Stimulated activated CD8-positive, alpha-beta memory T cell treated with anti-CD3 and anti-CD28 coated beads, Interleukin-2, amount 100 ng/mL, for 1 hour (primary cell): ENCODE results near the gene DSCAM.

Source experiments
- DNase-seq, 2 donors: peaks; one replicate each; pipeline ENCODE4 v3.0.0-alpha.2; 2020; ENCODE audit warnings: low read depth in 2 of 2

DSCAM gene

GRCh38 chr21:40002978-40003377 lies 844.0 kb downstream of the DSCAM start:
- DNase-seq = no peak

GRCh38 chr21:39984286-39984991 lies 862.5 kb downstream of the DSCAM start:
- no peak for DNase-seq

DNA sequence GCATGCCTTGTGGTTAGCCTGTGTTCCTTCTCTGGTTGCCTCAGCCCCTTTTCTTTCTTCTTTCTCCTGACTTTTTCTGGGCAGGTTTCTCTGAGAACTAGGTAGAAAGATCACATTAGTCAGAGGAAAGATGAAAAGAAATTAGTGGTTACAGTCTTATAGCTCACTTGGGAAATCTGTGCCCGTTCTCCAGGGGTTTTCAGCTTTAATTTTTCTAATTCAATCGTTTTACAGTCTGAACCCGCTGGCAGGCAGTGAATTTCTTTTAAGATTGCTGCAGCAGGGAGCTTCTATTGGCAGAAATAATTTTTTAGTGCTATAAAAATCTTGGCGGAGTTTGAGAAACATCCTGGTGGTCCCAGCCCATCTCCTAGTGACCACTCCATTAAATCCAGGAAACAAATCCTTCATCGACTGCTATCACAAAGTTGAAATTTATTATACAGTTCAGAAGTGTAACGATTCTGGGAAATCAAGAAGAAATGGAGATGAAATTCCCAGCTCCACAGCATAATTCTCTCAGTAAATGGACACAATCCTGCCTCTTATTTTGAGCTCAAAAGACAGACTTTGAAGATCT lies 866.6 kb downstream of the DSCAM start:
- DNase-seq = no peak

DNA sequence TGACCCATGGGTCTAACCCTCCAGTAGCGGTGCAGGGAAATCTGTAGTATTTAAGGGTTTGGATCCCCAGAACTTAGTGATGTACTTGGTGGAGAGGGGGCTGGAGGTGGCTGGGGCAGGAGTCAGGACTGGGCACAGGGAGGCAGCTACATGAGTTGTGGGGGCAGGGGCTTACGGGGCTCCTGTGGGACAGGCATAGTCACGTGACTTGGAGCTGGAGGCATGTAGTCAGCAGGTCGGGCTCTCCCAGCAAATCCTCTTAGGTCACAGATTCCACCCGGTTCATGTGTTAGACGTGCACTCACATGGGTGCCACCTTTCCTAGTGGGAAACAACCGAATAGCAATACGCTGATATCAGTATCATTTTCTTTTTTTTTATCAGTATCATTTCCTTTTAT lies 867.6 kb downstream of the DSCAM start:
- no peak for DNase-seq

DNA sequence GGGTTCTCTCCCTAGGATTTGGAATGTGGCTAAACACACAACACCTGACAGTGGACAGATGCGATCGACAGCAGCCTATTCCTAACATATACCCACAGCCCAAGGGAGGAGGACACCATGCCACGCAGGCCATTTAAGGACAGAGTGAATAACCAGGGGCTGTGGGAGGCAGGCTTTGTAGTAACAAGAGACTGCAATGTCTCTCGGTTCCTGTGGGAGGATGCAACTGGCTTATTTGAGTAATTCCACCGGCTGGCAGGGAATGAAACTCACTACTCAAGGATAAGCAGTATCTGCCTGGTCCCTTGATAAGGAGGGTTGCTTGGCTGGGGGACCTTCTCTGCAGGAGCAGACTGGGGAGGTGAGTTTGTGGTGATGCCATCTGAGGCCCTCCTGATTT lies 870.2 kb downstream of the DSCAM start:
- DNase-seq = no peak

GRCh38 chr21:39972976-39973770 lies 873.8 kb downstream of the DSCAM start:
- DNase-seq = no peak

DNA sequence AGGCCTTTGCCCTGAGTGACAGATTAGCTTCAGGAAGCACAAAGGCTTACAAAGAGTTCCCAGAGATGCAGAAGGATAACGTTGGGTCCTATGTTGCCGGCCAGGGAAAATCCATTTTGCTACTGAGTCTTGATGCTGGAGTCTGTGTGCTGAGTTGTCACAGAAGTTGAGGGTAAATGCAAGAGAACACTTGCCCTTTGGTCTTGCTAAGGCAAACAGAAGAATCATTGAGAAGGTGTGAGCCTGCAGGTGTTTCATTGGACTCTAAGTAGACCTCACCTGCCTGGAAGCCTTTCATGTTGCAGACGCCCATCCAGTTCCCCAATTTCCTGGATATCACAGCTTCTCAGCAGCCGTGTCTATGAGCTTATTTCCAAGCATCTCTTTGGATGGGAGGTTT lies 874.5 kb downstream of the DSCAM start:
- DNase-seq = no peak

DNA sequence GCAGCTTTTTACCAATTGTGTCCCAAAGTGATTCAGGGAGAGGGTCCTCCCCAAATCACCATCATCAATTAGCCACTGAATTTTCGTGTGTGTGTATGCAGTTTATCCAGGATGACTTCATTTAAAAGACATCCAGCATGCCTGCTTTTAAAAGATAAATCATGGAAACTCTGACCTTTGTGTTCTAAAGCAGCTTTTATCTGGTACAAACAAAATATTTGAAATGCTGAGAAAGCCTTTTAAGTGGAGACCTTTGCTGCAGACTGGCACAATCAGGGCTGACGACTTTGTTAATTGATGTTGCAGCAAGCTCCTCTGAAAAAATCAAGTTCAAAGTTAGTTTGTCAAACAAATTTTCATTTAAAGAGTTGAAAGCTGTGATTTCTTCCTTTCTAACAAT lies 875.0 kb downstream of the DSCAM start:
- no peak for DNase-seq

DNA sequence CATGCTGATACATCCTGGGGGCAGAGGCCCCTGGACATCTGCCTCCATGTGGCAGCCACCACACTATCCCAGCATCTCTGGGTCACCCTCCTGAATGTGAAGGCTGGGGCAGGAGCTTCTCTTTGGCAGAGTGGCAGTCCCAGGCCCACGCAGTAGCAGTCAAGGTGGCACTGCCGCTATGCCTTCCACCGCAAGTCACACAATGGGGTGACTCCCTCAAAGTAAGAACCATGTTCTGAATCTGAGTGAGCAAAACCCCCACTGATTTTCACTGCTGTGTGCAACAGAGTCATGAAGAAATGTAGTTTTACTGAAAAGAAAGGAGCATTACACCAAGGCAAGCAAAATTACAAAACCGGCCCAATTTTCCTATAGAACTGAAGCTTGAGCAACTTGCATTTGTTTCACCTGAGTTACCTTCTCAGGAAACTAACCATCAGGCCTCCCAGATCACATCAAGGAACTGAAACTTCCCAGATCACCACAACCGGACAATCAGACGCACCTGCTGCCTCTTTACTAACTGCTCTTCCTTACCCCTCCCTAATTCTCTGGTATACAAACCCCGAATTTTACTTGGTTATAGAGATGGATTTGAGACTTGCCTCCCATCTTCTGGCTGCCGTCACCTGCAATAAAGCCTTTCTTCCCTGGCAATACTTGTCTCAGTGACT lies 877.1 kb downstream of the DSCAM start:
- DNase-seq = no peak

- DNase-seq = no peak
Observed at GRCh38 chr21:39968010-39968409, 878.9 kb downstream of the DSCAM start.

GRCh38 chr21:39966786-39967185 lies 880.2 kb downstream of the DSCAM start:
- no peak for DNase-seq

DNA sequence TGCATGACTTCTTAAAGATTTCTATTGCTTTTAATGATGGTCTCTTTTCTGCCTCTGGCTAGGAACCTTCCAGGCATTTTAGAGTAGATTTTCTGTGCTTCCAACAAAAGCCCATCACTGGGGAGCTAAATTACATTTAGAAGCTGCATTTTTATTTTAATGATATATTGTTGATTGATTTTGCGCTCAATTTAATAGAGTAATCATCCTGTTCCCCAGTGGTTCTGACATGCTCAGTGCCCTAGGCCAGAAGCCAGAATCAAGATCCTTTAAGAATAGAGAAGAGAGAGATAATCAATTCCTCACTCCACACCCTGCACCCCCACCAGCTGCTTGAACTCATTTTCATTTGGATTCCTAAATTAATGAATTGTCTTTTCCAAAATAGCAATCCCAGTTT lies 881.9 kb downstream of the DSCAM start:
- no peak for DNase-seq

GRCh38 chr21:39961251-39961650 lies 885.7 kb downstream of the DSCAM start:
- no peak for DNase-seq
